Measurements from ENCODE around the gene PHIP. TPM values are rescaled to one million over a fixed set of nuclear protein-coding genes. Genes with fewer than 3 reads are reported as not detected.
"Not testable (repeated sequence)": the region's sequence is repeated elsewhere in the genome, so short reads cannot be mapped to it uniquely, and the experiment has no call there.

The PHIP gene
- total RNA-seq, 1 donor from 2014 or later, result 60.0 TPM

DNA sequence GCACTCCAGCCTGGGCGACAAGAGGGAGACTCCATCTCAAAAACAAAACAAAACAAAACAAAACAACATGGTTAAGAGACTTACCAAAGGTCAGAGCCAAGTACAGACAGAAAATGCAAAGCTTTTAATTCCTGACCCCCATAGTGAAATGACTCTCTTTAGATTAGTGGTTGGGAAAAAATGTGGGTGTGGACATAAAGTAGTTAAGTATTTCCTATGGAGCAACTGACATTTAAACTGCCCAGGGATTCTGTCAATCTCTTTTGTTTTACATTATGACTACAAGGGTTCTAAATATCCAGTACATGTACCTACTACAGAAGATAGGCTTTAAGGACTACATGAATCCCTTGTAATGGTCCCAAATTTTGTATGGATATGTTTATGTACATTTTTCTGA, 135.6 kb downstream of the PHIP start:
- no peak overlapping the region for H3K27ac Mint-ChIP-seq (ENCODE audit: unreplicated experiment)
- no peaks in the 10 kb centered on the region for H3K36me3 Mint-ChIP-seq (ENCODE audit: unreplicated experiment)
- TF ChIP-seq, protein P1, sequence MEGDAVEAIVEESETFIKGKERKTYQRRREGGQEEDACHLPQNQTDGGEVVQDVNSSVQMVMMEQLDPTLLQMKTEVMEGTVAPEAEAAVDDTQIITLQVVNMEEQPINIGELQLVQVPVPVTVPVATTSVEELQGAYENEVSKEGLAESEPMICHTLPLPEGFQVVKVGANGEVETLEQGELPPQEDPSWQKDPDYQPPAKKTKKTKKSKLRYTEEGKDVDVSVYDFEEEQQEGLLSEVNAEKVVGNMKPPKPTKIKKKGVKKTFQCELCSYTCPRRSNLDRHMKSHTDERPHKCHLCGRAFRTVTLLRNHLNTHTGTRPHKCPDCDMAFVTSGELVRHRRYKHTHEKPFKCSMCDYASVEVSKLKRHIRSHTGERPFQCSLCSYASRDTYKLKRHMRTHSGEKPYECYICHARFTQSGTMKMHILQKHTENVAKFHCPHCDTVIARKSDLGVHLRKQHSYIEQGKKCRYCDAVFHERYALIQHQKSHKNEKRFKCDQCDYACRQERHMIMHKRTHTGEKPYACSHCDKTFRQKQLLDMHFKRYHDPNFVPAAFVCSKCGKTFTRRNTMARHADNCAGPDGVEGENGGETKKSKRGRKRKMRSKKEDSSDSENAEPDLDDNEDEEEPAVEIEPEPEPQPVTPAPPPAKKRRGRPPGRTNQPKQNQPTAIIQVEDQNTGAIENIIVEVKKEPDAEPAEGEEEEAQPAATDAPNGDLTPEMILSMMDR (IDR thresholded peaks at IDR 0.05; ENCODE audit: partially characterized antibody, unreplicated experiment), result no peak
- H3K4me3 Mint-ChIP-seq (ENCODE audit: unreplicated experiment), result no peak overlapping the region
- H3K4me1 Mint-ChIP-seq (ENCODE audit: low read depth, unreplicated experiment), result no peaks in the 10 kb centered on the region
- DNase-seq, result no peak
- H3K9me3 Mint-ChIP-seq (ENCODE audit: unreplicated experiment), result no peaks in the 10 kb centered on the region
- no peaks in the 10 kb centered on the region for H3K27me3 Mint-ChIP-seq (ENCODE audit: unreplicated experiment)

DNA sequence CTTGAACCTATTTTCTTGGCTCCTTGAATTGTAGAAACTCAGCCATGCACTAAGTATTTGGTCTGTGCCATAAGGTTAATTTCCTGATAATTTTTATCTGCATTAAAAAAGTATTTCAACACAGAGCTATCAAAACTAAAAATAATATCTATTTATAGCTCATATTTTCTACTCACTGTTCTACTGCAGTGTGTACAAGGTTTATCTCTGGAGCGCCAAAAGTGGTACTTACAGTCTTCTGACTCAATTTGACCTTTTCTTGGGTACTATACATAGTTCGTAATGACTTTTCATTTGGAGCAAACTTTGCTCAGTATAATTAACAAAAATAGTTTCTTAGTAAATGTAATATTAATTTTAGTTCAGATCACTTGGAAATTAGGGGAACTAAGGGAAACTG, 141.5 kb downstream of the PHIP start:
- Mint-ChIP-seq H3K36me3 (ENCODE audit: unreplicated experiment) (peaks cover 10% of the 10 kb centered on the region), H3K27me3 (ENCODE audit: unreplicated experiment) (no peaks in the 10 kb centered on the region), H3K27ac (ENCODE audit: unreplicated experiment) (no peak overlapping the region), H3K4me3 (ENCODE audit: unreplicated experiment) (no peak overlapping the region), H3K9me3 (ENCODE audit: unreplicated experiment) (peaks cover 5% of the 10 kb centered on the region), H3K4me1 (ENCODE audit: low read depth, unreplicated experiment) (no peaks in the 10 kb centered on the region)
- TF ChIP-seq, protein P1 (IDR thresholded peaks at IDR 0.05; ENCODE audit: partially characterized antibody, unreplicated experiment), result no peak
- no peak for DNase-seq

DNA sequence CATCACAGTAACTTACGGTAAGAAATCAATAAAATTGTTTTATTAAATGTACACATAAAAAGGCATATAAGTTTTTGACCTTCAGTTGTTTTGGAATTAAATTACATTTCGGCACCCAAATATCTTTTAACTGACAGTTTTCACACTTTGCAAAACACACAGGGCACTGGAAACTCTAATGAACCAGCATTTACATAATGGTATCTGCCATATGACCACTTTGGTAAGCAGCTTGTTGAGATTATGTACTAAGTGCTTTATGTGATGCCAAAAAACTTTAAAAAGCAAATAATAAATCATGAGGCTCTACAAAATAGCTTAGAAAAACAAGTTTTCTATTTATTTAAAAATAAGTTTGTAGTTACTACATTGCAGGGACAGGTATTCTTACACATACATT, 142.5 kb downstream of the PHIP start:
- Mint-ChIP-seq H3K27me3 (ENCODE audit: unreplicated experiment) (no peaks in the 10 kb centered on the region), H3K36me3 (ENCODE audit: unreplicated experiment) (peaks cover 10% of the 10 kb centered on the region), H3K27ac (ENCODE audit: unreplicated experiment) (no peak overlapping the region), H3K9me3 (ENCODE audit: unreplicated experiment) (peaks cover 5% of the 10 kb centered on the region), H3K4me1 (ENCODE audit: low read depth, unreplicated experiment) (no peaks in the 10 kb centered on the region), H3K4me3 (ENCODE audit: unreplicated experiment) (no peak overlapping the region)
- TF ChIP-seq, protein P1 (IDR thresholded peaks at IDR 0.05; ENCODE audit: partially characterized antibody, unreplicated experiment), result no peak
- DNase-seq, result no peak

DNA sequence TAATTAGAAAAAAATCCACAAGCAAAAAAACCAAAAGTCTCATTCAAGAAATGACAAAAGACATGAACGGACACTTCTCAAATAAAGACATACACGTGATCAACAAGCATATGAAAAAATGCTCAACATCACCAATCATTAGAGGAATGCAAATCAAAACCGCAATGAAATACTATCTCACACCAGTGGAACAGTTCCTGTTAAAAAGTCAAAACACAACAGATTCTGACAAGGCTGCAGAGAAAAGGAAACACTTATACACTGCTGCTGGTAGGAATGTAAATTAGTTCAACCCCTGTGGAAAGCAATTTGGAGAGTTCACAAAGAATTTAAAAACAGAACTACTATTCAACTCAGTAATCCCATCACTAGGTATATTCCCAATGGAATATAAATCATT, 152.7 kb downstream of the PHIP start:
- Mint-ChIP-seq H3K4me3 (ENCODE audit: unreplicated experiment) (no peak overlapping the region), H3K4me1 (ENCODE audit: low read depth, unreplicated experiment) (no peaks in the 10 kb centered on the region), H3K27ac (ENCODE audit: unreplicated experiment) (no peak overlapping the region), H3K36me3 (ENCODE audit: unreplicated experiment) (peaks cover 57% of the 10 kb centered on the region), H3K9me3 (ENCODE audit: unreplicated experiment) (peaks cover 14% of the 10 kb centered on the region), H3K27me3 (ENCODE audit: unreplicated experiment) (no peaks in the 10 kb centered on the region)
- TF ChIP-seq, protein P1 (IDR thresholded peaks at IDR 0.05; ENCODE audit: partially characterized antibody, unreplicated experiment), result no peak
- DNase-seq, result no peak

DNA sequence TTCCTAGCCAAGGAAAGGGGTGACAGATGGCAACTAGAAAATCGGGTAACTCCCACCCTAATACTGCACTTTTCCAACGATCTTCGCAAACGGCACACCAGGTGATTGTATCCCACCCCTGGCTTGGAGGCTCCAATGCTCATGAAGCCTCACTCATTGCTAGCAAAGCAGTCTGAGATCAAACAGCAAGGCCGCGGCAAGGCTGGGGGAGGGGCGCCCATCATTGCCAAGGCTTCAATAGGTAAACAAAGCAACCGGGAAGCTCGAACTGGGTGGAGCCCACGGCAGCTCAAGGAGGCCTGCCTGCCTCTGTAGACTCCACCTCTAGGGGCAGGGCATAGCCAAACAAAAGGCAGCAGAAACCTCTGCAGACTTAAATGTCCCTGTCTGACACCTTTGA, 156.9 kb downstream of the PHIP start:
- not testable (repeated sequence) for H3K27me3 Mint-ChIP-seq (ENCODE audit: unreplicated experiment); DNase-seq; H3K4me1 Mint-ChIP-seq (ENCODE audit: low read depth, unreplicated experiment); H3K27ac Mint-ChIP-seq (ENCODE audit: unreplicated experiment); H3K4me3 Mint-ChIP-seq (ENCODE audit: unreplicated experiment)
- H3K36me3 Mint-ChIP-seq (ENCODE audit: unreplicated experiment), result peaks cover 65% of the 10 kb centered on the region
- H3K9me3 Mint-ChIP-seq (ENCODE audit: unreplicated experiment), result peaks cover 20% of the 10 kb centered on the region

DNA sequence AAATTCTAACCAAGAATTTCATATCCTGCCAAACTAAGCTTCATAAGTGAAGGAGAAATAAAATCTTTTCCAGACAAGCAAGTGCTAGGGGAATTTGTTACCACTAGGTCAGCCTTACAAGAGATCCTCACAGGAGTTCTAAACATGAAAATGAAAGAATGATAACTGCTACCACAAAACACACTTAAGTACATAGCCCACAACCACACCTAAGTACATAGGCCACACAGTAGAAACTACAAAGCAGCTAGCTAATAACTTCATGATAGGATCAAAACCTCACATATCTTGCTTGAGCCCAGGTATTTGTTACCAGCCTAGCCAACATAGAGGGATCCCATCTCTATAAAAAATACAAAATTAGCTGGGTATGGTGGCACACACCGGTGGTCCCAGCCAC, 160.3 kb downstream of the PHIP start:
- TF ChIP-seq, protein P1 (IDR thresholded peaks at IDR 0.05; ENCODE audit: partially characterized antibody, unreplicated experiment), result no peak
- H3K9me3 Mint-ChIP-seq (ENCODE audit: unreplicated experiment), result peaks cover 23% of the 10 kb centered on the region
- H3K27ac Mint-ChIP-seq (ENCODE audit: unreplicated experiment), result no peak overlapping the region

More for the DNA sequence above, 160.3 kb downstream of the PHIP start:
- no peak for DNase-seq
- Mint-ChIP-seq H3K27me3 (ENCODE audit: unreplicated experiment) (no peaks in the 10 kb centered on the region), H3K4me3 (ENCODE audit: unreplicated experiment) (no peak overlapping the region), H3K36me3 (ENCODE audit: unreplicated experiment) (peaks cover 46% of the 10 kb centered on the region), H3K4me1 (ENCODE audit: low read depth, unreplicated experiment) (no peaks in the 10 kb centered on the region)

Measured in glutamatergic neuron (in vitro differentiated cells).